Measurements from ENCODE around the gene PMIS2.

- TF ChIP-seq POLR2A (IDR thresholded peaks at IDR 0.05; ENCODE audit: extremely low read depth, insufficient read length) (no peak), CTCF (IDR thresholded peaks at IDR 0.05; ENCODE audit: low read depth, low read length) (no peak), MAX (IDR thresholded peaks at IDR 0.05; ENCODE audit: low read depth, low read length) (no peak), MYC (IDR thresholded peaks at IDR 0.05; ENCODE audit: low read depth, low read length) (no peak)
Observed at GRCh38 chr19:35551091-35551810, 34.7 kb upstream of the PMIS2 start.

Measured in NB4 (cell line).